Ishikawa (cell line): ENCODE results near the gene WNT10A.

Source experiments
- CEBPB ChIP-seq: IDR thresholded peaks from 2 replicates; pipeline ENCODE4 v1.6.1; 2012
- CREB1 ChIP-seq: IDR thresholded peaks from 2 replicates; pipeline ENCODE4 v1.6.1; 2012; ENCODE audit warnings: low read depth
- EGR1 ChIP-seq: IDR thresholded peaks from 2 replicates; pipeline ENCODE4 v1.6.1; 2012
- EP300 ChIP-seq: IDR thresholded peaks from 2 replicates; pipeline ENCODE4 v1.6.1; 2012; ENCODE audit warnings: borderline replicate concordance
- FOXM1 ChIP-seq: IDR thresholded peaks from 2 replicates; pipeline ENCODE4 v1.6.1; 2012; ENCODE audit warnings: low read depth, borderline replicate concordance
- MAX ChIP-seq: IDR thresholded peaks from 2 replicates; pipeline ENCODE4 v1.6.1; 2012
- NFIC ChIP-seq: IDR thresholded peaks from 2 replicates; pipeline ENCODE4 v1.6.1; 2012
- RAD21 ChIP-seq: IDR thresholded peaks from 2 replicates; pipeline ENCODE4 v1.6.1; 2012; ENCODE audit warnings: low read depth
- REST ChIP-seq: IDR thresholded peaks from 2 replicates; pipeline ENCODE4 v1.6.1; 2012; ENCODE audit warnings: low read depth, mild to moderate bottlenecking
- TCF12 ChIP-seq: IDR thresholded peaks from 2 replicates; pipeline ENCODE4 v1.6.1; 2012; ENCODE audit warnings: low read depth
- TEAD4 ChIP-seq: IDR thresholded peaks from 2 replicates; pipeline ENCODE4 v1.6.1; 2012
- USF1 ChIP-seq: IDR thresholded peaks from 2 replicates; pipeline ENCODE4 v1.6.1; 2012
- YY1 ChIP-seq: IDR thresholded peaks from 2 replicates; pipeline ENCODE4 v1.6.1; 2012; ENCODE audit warnings: low read depth
- ZBTB7A ChIP-seq: IDR thresholded peaks from 2 replicates; pipeline ENCODE4 v1.6.1; 2012; ENCODE audit warnings: low read depth

WNT10A gene

GRCh38 chr2:218892693-218893348 is 12.2 kb downstream of the WNT10A start:
- TF ChIP-seq TEAD4, result peak; percentile 39
- no peak for TF ChIP-seq FOXM1
- TF ChIP-seq REST, result no peak
- 0 out of 2 replicates have a peak, but pooled peaks have one; percentile 20 for TF ChIP-seq ZBTB7A
- peak; percentile 61; the same call in 1 of the 2 replicates for TF ChIP-seq MAX
- no peak for TF ChIP-seq YY1
- no peak for TF ChIP-seq EGR1
- peak; percentile 41; the same call in 1 of the 2 replicates for TF ChIP-seq NFIC
- no peak for TF ChIP-seq USF1
- no peak for TF ChIP-seq CREB1

- TF ChIP-seq EGR1 (no peak), ZBTB7A (no peak), REST (no peak), RAD21 (no peak), TCF12 (no peak), CREB1 (no peak)
Measured at GRCh38 chr2:218893349-218894150, 12.9 kb downstream of the WNT10A start.

GRCh38 chr2:218894151-218894879 is 13.7 kb downstream of the WNT10A start:
- no peak for TF ChIP-seq EGR1
- TF ChIP-seq EP300, result 0 out of 2 replicates have a peak, but pooled peaks have one; percentile 20
- TF ChIP-seq USF1, result no peak

- TF ChIP-seq EP300, result no peak
- no peak for TF ChIP-seq TEAD4
- TF ChIP-seq RAD21, result no peak
- TF ChIP-seq ZBTB7A, result no peak
- no peak for TF ChIP-seq MAX
Measured at GRCh38 chr2:218894880-218895157, 14.2 kb downstream of the WNT10A start.

- TF ChIP-seq EP300 (peak; percentile 57; the same call in 1 of the 2 replicates), YY1 (0 out of 2 replicates have a peak, but pooled peaks have one; percentile 22), TCF12 (0 out of 2 replicates have a peak, but pooled peaks have one; percentile 30), CREB1 (no peak), ZBTB7A (no peak; the same call in 1 of the 2 replicates), CEBPB (no peak), FOXM1 (no peak)
Measured at GRCh38 chr2:218895326-218895725, 14.7 kb downstream of the WNT10A start.

GRCh38 chr2:218895759-218896500 is 15.3 kb downstream of the WNT10A start:
- no peak for TF ChIP-seq CREB1
- no peak for TF ChIP-seq CEBPB
- TF ChIP-seq TCF12, result no peak
- TF ChIP-seq FOXM1, result no peak
- no peak for TF ChIP-seq EGR1
- no peak for TF ChIP-seq USF1
- TF ChIP-seq EP300, result no peak
- TF ChIP-seq RAD21, result no peak
- no peak for TF ChIP-seq TEAD4
- TF ChIP-seq ZBTB7A, result no peak
